Progenitor cell of endocrine pancreas (in vitro differentiated cells): Measurements from ENCODE around the gene LDLRAD4. TPM values are rescaled to one million over a fixed set of nuclear protein-coding genes. Genes with fewer than 3 reads are reported as not detected.

Experiments
- DNase-seq: peaks from one replicate; pipeline ENCODE4 v3.0.0; 2021; ENCODE audit warnings: low spot score; ENCODE audit not compliant: unreplicated experiment
- H3K27ac Mint-ChIP-seq: 2 replicates; pipeline ENCODE4 v1.8.0; 2021; ENCODE audit warnings: mild to moderate bottlenecking, moderate library complexity, mixed read lengths
- H3K27me3 Mint-ChIP-seq: 2 replicates; pipeline ENCODE4 v1.8.0; 2021; ENCODE audit warnings: mixed read lengths
- H3K36me3 Mint-ChIP-seq: 2 replicates; pipeline ENCODE4 v1.8.0; 2022; ENCODE audit warnings: mixed read lengths; ENCODE audit not compliant: insufficient read depth
- H3K4me1 Mint-ChIP-seq: 2 replicates; pipeline ENCODE4 v1.8.0; 2021; ENCODE audit warnings: low read depth, mixed read lengths
- H3K4me3 Mint-ChIP-seq: 2 replicates; pipeline ENCODE4 v1.8.0; 2021; ENCODE audit warnings: low read depth, mild to moderate bottlenecking, moderate library complexity, mixed read lengths
- H3K9me3 Mint-ChIP-seq: 2 replicates; pipeline ENCODE4 v1.8.0; 2021; ENCODE audit warnings: low read depth, mixed read lengths
- CTCF ChIP-seq: fragments of 200-600 bp; sonication (generic); IDR thresholded peaks from one replicate; pipeline ENCODE4 v1.5.0; 2021; ENCODE audit warnings: antibody characterized with exemption, mild to moderate bottlenecking; ENCODE audit not compliant: unreplicated experiment
- total RNA-seq: library from RNA; stranded (reverse); gene quantifications from 2 replicates; pipeline ENCODE4 v1.2.1, GENCODE V29; 2021

The LDLRAD4 gene
- total RNA-seq, 1 donor from 2014 or later = 3.8 TPM

- Mint-ChIP-seq H3K36me3 (no peaks in the 10 kb centered on the region), H3K4me3 (no peak overlapping the region), H3K9me3 (no peaks in the 10 kb centered on the region), H3K27ac (no peak overlapping the region), H3K4me1 (peaks cover 4% of the 10 kb centered on the region), H3K27me3 (peaks cover 6% of the 10 kb centered on the region)
- DNase-seq = no peak
- TF ChIP-seq CTCF = no peak
Observed at GRCh38 chr18:13491138-13491537, 272.6 kb downstream of the LDLRAD4 start.

DNA sequence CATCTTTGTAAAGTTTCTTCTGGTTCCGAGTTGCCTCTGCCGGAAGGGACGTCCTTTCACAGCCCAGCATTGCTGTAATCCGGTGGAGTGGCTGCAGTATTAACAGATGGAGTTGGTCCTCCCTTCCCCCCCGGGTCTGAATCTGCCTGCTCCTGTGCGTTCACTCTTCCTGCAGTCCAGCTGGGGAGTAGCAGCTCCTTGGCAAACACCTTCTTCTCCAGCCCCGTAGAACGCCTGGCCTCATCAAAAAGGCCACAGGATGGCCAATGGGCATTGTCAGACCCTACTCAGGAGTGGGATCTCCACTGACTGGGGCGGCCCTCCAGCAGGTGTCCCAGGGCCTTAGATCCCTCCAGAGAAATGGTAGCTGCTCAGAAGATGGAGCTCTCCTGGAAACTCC is 273.8 kb downstream of the LDLRAD4 start:
- no peak for DNase-seq
- no peak for TF ChIP-seq CTCF
- H3K9me3 Mint-ChIP-seq = no peaks in the 10 kb centered on the region
- peaks cover 5% of the 10 kb centered on the region for H3K27me3 Mint-ChIP-seq
- H3K36me3 Mint-ChIP-seq = no peaks in the 10 kb centered on the region
- H3K4me1 Mint-ChIP-seq = peaks cover 4% of the 10 kb centered on the region
- no peak overlapping the region for H3K4me3 Mint-ChIP-seq
- no peak overlapping the region for H3K27ac Mint-ChIP-seq

DNA sequence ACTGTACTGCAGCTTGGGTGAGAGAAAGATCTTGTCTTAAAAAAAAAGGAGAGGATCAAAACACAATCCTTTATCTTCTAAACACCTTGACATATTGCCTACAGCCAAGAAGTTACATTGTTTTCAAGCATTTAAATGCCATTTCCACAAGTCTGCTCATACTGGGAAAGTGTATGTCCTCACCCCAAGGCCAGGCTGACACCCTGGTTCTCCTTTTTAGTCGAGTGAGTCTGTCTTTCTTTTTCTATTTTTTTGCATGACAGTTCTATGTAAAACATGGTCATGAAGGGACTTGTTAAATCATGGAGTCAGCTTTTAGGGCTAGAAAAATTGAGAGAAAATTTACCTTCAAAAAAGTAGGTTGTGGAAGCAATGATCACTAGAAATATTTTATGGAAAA is 274.5 kb downstream of the LDLRAD4 start:
- DNase-seq = no peak
- no peak for TF ChIP-seq CTCF
- peaks cover 5% of the 10 kb centered on the region for H3K27me3 Mint-ChIP-seq
- peaks cover 4% of the 10 kb centered on the region for H3K4me1 Mint-ChIP-seq
- no peaks in the 10 kb centered on the region for H3K9me3 Mint-ChIP-seq
- no peak overlapping the region for H3K4me3 Mint-ChIP-seq
- no peak overlapping the region for H3K27ac Mint-ChIP-seq
- no peaks in the 10 kb centered on the region for H3K36me3 Mint-ChIP-seq

DNA sequence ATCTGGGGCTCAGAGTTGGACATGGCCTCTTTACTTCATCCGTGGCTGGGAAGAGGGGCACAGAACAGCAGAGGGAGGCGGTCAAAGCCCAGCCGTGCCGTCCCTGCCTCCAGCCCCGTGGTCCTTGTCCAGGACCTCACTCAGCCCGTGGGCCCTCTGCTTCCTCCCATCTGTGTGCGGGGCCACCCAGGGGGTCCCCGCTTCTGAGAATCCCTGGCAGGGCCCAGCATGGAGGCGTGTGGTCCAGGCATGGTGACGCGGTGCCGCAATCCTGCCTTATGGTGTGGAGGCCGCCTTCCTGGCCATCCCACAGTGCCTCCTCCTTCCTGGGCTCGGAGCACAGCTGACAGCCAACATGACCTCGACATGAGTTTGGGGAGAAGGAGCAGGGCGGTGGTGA is 275.2 kb downstream of the LDLRAD4 start:
- peaks cover 2% of the 10 kb centered on the region for H3K36me3 Mint-ChIP-seq
- no peak for DNase-seq
- H3K27ac Mint-ChIP-seq = no peak overlapping the region
- peaks cover 4% of the 10 kb centered on the region for H3K4me1 Mint-ChIP-seq
- H3K9me3 Mint-ChIP-seq = no peaks in the 10 kb centered on the region
- peaks cover 5% of the 10 kb centered on the region for H3K27me3 Mint-ChIP-seq
- H3K4me3 Mint-ChIP-seq = no peak overlapping the region
- no peak for TF ChIP-seq CTCF

DNA sequence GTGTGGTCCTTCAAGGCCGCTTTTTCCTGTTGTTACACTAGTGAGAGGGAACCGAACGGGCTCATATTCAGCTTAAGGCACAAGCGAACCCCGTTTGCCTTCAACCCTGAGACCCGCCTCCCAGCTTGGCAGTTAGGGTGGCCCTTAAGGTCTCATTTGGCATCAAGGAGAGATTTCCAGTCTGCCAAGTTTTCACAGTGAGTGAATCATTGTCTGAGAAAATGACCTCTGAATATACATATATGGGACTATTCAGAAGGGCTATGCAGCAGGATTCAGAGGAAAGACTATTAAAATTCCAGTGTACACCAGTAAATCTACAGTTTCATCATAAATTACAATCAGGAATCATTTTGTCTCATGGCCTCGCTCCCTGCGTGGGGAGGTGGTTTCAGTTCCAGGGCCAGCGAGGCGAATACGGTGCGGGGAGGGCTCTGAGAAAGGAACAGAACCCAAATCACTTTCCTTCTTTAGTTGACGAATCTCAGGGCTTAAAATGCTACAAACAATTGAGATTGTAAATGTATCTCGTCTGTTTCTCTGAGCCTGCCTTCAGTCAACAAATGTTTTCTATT is 276.4 kb downstream of the LDLRAD4 start:
- Mint-ChIP-seq H3K36me3 (peaks cover 11% of the 10 kb centered on the region), H3K9me3 (peaks cover 12% of the 10 kb centered on the region), H3K27me3 (peaks cover 13% of the 10 kb centered on the region), H3K4me3 (no peak overlapping the region), H3K27ac (no peak overlapping the region), H3K4me1 (peaks cover 4% of the 10 kb centered on the region)
- DNase-seq = no peak
- TF ChIP-seq CTCF = no peak
